GM19240 (cell line): ENCODE data around the gene TPSD1.

Source experiments
- DNase-seq: peaks from one replicate; pipeline ENCODE4 v3.0.0; 2011; ENCODE audit warnings: low spot score; ENCODE audit not compliant: insufficient read length

Gene TPSD1

DNA sequence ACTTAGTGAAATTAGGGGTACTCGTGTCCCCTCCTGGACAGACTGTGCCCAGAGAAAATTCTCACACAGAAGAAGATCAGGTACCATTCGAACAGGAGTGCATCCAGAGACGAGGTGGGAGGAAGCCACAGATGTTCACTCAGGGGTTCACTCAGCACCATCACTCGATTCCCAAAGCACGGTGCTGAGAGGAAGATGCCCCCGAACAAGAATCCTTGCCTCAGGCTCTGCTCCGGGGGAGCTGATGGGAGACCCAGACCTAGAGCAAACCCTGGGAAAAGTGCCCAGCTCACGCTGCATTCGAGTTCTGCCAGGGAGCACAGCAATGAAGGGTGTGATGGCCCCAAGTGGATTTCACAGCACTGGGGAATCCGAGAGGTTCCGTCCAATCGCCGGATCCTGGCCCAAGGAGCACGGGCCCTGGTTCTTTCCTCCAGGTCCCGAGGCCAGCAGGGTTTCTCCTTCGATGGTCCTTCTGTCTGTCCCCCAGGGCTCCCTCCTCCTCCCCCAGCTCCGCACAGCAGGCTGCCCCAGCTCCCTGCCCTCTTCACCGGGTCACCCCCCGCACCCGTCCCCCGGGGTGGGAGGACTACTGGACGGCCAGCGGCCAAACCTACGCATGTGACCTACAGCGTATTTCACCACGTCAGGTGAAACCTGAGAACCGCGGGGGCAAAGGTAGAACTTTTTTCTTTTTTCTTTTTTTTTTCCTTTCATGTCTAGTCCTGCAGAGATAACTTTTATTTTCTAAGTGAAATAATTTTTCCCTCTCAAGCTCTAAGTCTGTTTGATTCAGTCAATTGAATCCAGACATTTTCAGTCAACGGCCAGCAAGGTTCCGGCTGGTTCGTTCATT lies 43.4 kb downstream of the TPSD1 start:
- DNase-seq: no peak

GRCh38 chr16:1299868-1300203 lies 44.0 kb downstream of the TPSD1 start:
- DNase-seq: no peak

DNA sequence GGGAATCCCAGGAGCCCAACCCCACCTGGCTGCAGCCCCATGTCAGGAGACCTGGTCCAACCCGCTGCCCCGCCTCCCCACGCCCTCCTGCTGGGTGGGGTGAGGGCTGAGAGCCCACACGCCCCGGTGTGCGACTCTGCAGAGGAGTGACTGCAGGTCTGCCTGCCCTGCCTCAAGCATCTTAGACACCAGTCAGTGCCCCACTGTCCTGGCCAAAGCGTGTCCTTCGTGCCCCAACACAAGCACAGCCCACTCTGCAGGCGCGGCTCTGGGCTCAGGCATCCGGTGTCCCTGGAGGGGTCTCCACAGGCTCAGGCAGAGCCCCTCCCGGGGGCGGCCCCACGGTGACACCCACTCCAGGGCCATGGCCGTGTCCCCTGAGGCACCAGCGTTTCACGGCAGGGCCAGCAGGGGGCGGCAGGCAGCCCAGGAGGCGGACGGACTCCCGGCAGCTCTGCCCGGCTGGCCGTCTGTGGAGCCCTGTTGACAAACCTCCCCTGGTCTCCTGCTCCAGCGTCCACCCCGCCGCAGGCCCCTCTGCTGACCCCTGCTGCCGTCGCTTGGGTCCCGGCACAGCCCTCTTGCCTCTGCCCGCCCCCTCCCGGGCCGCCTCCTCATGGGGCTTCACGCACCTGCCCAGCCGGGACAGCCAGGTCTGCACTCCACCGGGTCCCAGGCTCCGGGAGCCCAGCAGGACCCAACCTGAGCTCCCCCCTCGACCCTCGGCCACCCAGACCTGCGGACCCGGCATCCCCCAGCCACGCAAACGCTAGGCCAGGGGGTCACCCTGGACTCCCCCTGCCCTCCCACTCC lies 45.0 kb downstream of the TPSD1 start:
- no peak for DNase-seq

- DNase-seq: no peak
These were observed 45.7 kb downstream of the TPSD1 start for GRCh38 chr16:1301562-1301961.

GRCh38 chr16:1305823-1306222 lies 50.0 kb downstream of the TPSD1 start:
- DNase-seq: no peak

DNA sequence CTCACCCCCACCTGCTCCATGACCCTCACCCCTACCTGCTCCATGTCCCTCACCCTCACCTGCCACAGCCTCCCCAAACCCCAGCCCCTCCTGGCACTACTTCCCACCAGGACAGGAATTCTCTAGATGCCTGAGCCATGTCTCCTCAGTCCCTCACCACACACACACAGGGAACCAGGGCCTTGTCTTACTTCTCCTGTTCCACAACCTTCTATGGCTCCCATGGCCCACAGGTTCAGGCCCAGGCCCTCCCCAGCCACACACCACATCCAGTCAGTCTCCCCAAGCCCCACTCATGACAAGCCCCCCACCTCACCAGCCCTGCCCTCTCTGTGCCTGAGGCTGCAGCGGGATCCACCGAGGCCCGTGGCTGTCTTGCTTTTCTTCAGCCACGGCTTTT lies 50.5 kb downstream of the TPSD1 start:
- DNase-seq: no peak

GRCh38 chr16:1308036-1308976 lies 52.4 kb downstream of the TPSD1 start:
- no peak for DNase-seq
